ENCODE measurements around the gene DYNLT3.

The DYNLT3 gene

DNA sequence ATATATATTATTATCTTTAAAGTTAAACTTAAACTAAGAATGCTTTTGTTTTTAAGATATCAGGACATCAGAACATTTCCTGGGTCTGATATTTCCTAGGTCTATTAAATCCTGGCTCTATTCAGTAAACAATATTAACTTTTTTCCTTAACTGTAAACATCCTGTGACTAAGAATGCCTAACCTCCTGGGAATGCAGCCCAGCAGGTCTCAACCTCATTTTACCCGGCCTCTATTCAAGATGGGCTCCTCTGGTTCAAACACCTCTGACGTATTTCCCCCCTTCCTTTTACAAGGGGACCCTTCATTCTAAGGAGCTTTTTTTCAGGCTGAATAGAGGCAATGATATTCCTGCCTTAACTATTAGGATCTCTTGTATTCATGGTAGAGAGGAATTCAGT lies 35.8 kb upstream of the DYNLT3 start:
- peak in 1 of 2 donors; percentile 33 for DNase-seq (ENCODE audit: low read depth in 2 of 2)
- H3K4me3 ChIP-seq (replicated peaks in 1 of 2; ENCODE audit: low read depth in 2 of 2, low read length in 2 of 2) = no peak overlapping the region
- TF ChIP-seq, protein P1, sequence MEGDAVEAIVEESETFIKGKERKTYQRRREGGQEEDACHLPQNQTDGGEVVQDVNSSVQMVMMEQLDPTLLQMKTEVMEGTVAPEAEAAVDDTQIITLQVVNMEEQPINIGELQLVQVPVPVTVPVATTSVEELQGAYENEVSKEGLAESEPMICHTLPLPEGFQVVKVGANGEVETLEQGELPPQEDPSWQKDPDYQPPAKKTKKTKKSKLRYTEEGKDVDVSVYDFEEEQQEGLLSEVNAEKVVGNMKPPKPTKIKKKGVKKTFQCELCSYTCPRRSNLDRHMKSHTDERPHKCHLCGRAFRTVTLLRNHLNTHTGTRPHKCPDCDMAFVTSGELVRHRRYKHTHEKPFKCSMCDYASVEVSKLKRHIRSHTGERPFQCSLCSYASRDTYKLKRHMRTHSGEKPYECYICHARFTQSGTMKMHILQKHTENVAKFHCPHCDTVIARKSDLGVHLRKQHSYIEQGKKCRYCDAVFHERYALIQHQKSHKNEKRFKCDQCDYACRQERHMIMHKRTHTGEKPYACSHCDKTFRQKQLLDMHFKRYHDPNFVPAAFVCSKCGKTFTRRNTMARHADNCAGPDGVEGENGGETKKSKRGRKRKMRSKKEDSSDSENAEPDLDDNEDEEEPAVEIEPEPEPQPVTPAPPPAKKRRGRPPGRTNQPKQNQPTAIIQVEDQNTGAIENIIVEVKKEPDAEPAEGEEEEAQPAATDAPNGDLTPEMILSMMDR (IDR thresholded peaks at IDR 0.05; ENCODE audit: low read depth, low read length) = no peak

DNA sequence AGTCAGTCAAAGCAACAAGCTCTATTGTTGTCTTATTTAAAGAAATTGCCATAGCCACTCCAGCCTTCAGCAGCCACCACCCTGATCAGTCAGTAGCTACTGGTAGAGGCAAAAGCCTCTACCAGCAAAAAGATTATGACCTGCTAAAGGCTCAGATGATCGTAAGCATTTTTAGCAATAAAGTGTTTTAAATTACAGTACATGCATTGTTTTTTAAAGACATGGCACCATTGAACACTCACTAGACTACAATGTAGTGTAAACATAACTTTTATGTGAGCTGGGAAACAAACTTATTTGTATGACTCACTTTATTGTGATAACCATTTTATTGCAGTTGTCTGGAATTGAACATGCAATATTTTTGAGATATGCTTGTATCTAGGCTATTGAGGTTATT lies 32.3 kb upstream of the DYNLT3 start:
- peak in 1 of 2 donors; percentile 23 for DNase-seq (ENCODE audit: low read depth in 2 of 2)
- H3K4me3 ChIP-seq (replicated peaks in 1 of 2; ENCODE audit: low read depth in 2 of 2, low read length in 2 of 2) = no peak overlapping the region
- TF ChIP-seq, protein P1 (IDR thresholded peaks at IDR 0.05; ENCODE audit: low read depth, low read length) = no peak

DNA sequence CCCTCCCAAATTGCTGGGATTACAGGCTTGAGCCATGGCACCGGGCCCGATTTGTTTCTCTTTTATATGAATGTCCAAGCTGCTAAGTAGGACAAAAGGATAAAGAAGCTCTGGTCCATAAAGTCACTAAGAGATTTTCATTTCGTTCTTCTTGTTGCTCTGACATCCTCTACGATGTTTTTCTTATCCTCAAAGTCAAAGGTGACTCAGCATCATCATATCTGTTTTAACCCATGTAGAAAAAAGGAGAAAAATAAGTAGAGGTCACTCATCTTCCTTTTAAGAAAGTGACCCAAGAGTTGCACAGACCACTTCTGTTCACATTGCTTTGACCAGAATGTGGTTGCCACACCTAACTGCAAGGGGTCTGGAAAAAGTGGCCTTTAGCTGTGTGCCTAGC lies 29.3 kb upstream of the DYNLT3 start:
- TF ChIP-seq, protein P1 (IDR thresholded peaks at IDR 0.05; ENCODE audit: low read depth, low read length) = no peak

DNA sequence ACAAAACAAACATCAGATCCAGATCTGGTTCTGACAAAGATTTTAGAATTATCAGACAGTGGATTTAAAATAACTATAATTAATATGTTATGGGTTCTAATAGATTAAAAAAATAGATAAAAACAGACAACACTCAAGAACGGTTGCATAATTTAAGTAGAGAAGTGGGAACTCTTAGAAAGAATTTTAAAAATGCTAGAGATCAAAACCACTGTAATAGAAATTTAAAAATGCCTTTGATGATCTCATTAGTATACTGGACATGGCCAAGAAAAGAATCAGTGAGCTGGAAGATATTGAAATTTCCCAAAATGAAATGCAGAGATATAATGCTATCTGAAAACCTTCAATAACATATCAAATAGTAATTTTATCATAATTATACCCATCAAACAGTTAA lies 28.3 kb upstream of the DYNLT3 start:
- no peak for DNase-seq (ENCODE audit: low read depth in 2 of 2)

More for the DNA sequence above, 29.3 kb upstream of the DYNLT3 start:
- no peak for DNase-seq (ENCODE audit: low read depth in 2 of 2)
- H3K4me3 ChIP-seq (replicated peaks in 1 of 2; ENCODE audit: low read depth in 2 of 2, low read length in 2 of 2) = no peak overlapping the region

DNA sequence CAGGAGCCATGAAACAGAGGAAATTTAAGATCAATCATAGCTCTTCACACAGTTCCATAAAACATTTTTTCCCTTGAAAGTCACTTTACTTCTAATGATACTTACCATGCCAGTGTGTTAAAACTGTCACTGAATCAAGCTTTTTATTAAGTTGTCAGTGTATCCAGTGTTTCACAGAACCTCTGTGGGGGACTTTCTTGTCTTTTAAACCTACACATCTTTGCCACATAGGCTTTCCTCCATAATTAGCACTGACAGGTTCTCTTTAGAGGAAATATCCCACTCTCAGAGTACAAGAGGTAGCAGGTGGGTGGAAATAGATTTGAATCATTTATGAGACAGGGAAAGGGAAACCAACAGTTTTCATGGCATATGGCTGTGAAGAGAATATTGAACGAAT lies 25.8 kb upstream of the DYNLT3 start:
- TF ChIP-seq, protein P1 (IDR thresholded peaks at IDR 0.05; ENCODE audit: low read depth, low read length) = no peak
- H3K4me3 ChIP-seq (replicated peaks in 1 of 2; ENCODE audit: low read depth in 2 of 2, low read length in 2 of 2) = no peak overlapping the region
- DNase-seq (ENCODE audit: low read depth in 2 of 2) = no peak

More for the DNA sequence above, 28.3 kb upstream of the DYNLT3 start:
- H3K4me3 ChIP-seq (replicated peaks in 1 of 2; ENCODE audit: low read depth in 2 of 2, low read length in 2 of 2) = no peak overlapping the region
- TF ChIP-seq, protein P1 (IDR thresholded peaks at IDR 0.05; ENCODE audit: low read depth, low read length) = no peak

DNA sequence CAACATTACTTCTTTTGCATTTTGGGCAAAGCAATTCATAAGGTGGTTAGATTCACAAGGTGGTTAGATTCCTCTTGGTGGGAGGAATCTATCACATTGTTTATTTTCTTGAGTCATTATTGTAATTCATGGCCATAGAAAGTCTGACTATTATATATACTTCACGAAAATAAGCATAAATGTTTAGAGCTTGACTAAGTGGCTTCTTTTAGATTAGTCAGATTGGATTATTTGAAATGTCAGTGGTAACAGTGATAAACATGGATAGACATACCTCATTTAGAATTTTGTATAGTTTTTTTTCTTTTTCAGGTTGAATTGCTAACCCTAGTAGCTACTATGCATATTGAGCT lies 24.9 kb upstream of the DYNLT3 start:
- DNase-seq (ENCODE audit: low read depth in 2 of 2) = no peak
- TF ChIP-seq, protein P1 (IDR thresholded peaks at IDR 0.05; ENCODE audit: low read depth, low read length) = no peak

DNA sequence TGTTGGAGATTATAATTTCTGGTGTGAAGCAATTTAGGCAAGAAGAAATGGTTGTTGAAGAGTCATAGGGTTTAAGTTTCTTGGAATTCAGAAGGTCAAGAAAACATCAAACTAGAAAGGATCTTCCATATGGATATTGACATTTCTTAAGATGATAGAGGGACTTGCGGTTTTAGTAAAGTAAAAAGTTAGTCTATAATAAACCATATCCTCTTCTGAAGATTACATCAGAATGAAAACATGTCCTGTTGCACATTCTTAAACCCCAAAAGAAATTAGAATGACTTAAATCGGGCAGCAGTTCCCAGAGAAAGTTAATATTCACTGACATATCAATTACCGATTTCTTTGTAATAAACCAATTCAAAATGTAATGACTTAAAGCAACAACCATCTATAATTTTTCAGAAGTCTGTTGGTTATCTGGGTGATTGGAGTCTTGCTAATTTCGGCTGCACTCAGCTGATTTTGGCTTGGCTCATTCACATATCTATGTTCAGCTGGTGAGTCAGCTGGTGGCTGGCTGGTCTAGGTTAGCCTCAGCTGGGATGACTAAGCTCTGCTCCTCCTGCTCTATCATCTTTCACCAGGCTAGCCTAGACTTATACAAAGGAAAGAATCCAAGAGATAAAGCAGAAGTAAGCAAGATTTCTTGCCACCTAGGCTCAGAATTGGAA lies 24.4 kb upstream of the DYNLT3 start:
- TF ChIP-seq, protein P1 (IDR thresholded peaks at IDR 0.05; ENCODE audit: low read depth, low read length) = no peak
- H3K4me3 ChIP-seq (replicated peaks in 1 of 2; ENCODE audit: low read depth in 2 of 2, low read length in 2 of 2) = no peak overlapping the region
- peak; percentile 70 to 89 for DNase-seq (ENCODE audit: low read depth in 2 of 2)

More for the DNA sequence above, 24.9 kb upstream of the DYNLT3 start:
- no peak overlapping the region for H3K4me3 ChIP-seq (replicated peaks in 1 of 2; ENCODE audit: low read depth in 2 of 2, low read length in 2 of 2)

All from cardiac fibroblast (primary cell).